ENCODE results near the gene SCARB1. TPM values are rescaled to one million over a fixed set of nuclear protein-coding genes. Genes with fewer than 3 reads are reported as not detected.

SCARB1 gene
- total RNA-seq, 4 donors from 2014 or later, result 2.1 to 37.0 (median 9.6) TPM

DNA sequence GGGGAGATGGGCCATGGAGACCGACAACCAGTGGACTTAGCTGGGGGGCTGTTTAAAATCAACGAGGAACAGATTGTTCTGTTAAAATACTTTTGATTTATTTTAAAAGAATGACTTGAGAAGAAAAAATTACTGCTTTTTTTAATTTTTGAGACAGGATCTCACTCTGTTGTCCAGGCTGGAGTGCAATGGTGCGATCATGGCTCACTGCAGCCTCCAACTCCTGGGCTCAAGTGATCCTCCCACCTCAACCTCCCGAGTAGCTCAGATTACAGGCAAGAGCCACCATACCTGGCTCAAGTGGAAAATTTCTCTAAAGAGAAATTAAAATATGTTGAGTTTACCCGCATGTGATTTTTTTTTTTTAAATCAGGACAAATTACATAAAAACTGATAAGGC lies 80.6 kb downstream of the SCARB1 start:
- Histone ChIP-seq H3K9me3 (no peaks in the 10 kb centered on the region), H3K36me3 (no peaks in the 10 kb centered on the region), H3K4me1 (no peaks in the 10 kb centered on the region), H3K27ac (no peak overlapping the region), H3K27me3 (no peaks in the 10 kb centered on the region), H3K4me3 (no peak overlapping the region)
- DNase-seq, result no peak
- TF ChIP-seq POLR2A (IDR thresholded peaks at IDR 0.05), result no peak
- TF ChIP-seq, protein P1, sequence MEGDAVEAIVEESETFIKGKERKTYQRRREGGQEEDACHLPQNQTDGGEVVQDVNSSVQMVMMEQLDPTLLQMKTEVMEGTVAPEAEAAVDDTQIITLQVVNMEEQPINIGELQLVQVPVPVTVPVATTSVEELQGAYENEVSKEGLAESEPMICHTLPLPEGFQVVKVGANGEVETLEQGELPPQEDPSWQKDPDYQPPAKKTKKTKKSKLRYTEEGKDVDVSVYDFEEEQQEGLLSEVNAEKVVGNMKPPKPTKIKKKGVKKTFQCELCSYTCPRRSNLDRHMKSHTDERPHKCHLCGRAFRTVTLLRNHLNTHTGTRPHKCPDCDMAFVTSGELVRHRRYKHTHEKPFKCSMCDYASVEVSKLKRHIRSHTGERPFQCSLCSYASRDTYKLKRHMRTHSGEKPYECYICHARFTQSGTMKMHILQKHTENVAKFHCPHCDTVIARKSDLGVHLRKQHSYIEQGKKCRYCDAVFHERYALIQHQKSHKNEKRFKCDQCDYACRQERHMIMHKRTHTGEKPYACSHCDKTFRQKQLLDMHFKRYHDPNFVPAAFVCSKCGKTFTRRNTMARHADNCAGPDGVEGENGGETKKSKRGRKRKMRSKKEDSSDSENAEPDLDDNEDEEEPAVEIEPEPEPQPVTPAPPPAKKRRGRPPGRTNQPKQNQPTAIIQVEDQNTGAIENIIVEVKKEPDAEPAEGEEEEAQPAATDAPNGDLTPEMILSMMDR (IDR thresholded peaks at IDR 0.05), result no peak
- intact Hi-C loops (cut with DNase I; ENCODE audit: low total_unique reads), result no loop called here

DNA sequence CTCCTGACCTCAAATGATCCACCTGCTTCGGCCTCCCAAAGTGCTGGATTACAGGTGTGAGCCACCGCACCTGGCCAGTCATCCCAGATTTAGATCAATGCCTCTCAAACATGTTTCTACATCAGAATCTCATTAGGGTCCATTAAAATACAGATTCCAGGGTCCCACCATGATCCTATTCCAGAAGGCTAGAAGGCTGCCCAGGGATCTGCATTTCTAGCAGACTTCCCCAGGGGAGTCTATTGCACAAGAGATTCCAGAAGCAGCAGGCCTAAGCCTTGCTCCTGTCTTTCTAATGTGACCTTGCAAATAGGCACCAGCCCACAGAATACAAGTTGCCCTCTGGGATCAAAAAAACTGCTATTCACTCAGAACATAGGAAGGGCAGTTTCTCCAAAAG lies 81.5 kb downstream of the SCARB1 start:
- Histone ChIP-seq H3K4me3 (no peak overlapping the region), H3K36me3 (no peaks in the 10 kb centered on the region), H3K27me3 (no peaks in the 10 kb centered on the region), H3K9me3 (no peaks in the 10 kb centered on the region), H3K27ac (no peak overlapping the region), H3K4me1 (no peaks in the 10 kb centered on the region)
- intact Hi-C loops (cut with DNase I; ENCODE audit: low total_unique reads), result no loop called here
- DNase-seq, result no peak
- TF ChIP-seq POLR2A (IDR thresholded peaks at IDR 0.05), result no peak
- TF ChIP-seq, protein P1 (IDR thresholded peaks at IDR 0.05), result no peak

DNA sequence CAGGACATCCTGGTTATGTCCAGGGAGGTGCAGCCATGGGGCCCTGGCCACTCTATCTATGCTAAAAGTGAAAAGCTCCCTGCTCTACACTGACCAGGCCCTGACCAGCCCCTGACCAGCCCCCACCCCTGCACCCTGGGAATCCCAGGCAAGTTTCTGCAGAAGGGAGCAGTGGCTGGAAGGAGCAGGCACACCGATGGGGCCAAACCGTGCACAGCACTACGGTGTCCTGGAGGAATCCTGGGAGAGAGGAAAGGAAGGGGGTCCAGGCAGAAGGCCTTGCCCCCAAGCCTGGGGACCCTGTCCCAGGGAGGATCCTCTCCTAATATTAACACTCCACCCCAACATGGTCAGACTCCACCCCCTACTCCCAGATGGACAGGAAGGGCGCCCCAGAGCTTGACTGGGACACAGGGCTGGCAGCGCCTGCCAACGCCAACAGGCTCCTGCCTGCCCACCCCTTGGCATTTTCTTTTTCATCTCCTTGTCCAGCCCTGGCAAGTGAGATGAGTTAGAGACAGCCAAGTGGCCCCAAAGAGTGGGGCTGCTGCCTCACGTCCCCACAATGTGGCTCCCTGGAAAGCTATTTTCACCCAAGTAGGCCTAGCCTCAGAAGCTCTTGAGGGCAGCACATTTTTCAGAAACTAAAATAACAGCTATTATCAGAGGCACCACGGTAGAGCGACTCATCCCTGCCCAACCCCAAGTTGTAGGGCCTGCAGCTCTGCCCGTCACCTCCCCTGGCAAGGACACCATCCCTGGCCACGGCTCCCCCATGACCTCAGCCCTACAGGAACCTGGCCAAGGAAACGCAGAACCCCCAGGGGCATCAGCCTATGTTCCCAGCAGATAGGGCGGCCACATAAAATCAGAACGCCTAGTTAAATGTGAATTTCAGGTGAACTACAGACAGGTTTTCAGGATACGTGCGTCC lies 82.6 kb downstream of the SCARB1 start:
- H3K27ac ChIP-seq, result no peak overlapping the region
- no peaks in the 10 kb centered on the region for H3K4me1 ChIP-seq
- no peak for DNase-seq
- TF ChIP-seq, protein P1 (IDR thresholded peaks at IDR 0.05), result no peak
- TF ChIP-seq POLR2A (IDR thresholded peaks at IDR 0.05), result no peak
- H3K27me3 ChIP-seq, result no peaks in the 10 kb centered on the region
- intact Hi-C loops (cut with DNase I; ENCODE audit: low total_unique reads), result no loop called here
- H3K9me3 ChIP-seq, result no peaks in the 10 kb centered on the region
- no peak overlapping the region for H3K4me3 ChIP-seq
- no peaks in the 10 kb centered on the region for H3K36me3 ChIP-seq

DNA sequence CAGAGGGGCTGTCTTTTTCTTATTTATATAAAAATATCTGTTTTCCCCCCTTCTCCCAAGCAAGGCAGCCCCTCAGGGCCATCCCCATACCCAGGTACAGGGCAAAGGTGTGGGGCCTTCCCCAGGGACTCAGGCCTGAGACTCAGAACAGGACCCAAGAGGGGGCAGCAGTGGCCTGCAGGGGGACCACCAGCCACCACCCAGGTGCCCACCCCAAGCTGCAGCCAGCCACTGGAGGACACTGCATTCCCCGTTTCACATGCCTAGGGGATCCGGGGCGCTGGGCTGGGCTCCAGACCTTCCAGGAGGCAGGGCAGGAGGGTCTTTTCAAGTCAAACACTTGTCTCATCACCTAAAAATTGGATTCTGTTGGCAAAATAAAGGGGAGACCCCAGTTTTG lies 83.3 kb downstream of the SCARB1 start:
- TF ChIP-seq, protein P1 (IDR thresholded peaks at IDR 0.05), result no peak
- TF ChIP-seq POLR2A (IDR thresholded peaks at IDR 0.05), result no peak
- no peaks in the 10 kb centered on the region for H3K36me3 ChIP-seq
- no peak for DNase-seq
- no peaks in the 10 kb centered on the region for H3K27me3 ChIP-seq
- intact Hi-C loops (cut with DNase I; ENCODE audit: low total_unique reads), result no loop called here
- no peaks in the 10 kb centered on the region for H3K9me3 ChIP-seq
- no peak overlapping the region for H3K27ac ChIP-seq
- no peak overlapping the region for H3K4me3 ChIP-seq
- no peaks in the 10 kb centered on the region for H3K4me1 ChIP-seq
